Myocyte (in vitro differentiated cells): ENCODE data around the gene DPYSL4. TPM values are rescaled to one million over a fixed set of nuclear protein-coding genes. Genes with fewer than 3 reads are reported as not detected.

Source experiments
- DNase-seq: peaks from one replicate; pipeline ENCODE4 v3.0.0-alpha.2; 2012; ENCODE audit warnings: low read depth
- total RNA-seq: library from RNA; depleted of rRNA; stranded (reverse); fragments of >200 nt; gene quantifications from 2 replicates; pipeline ENCODE4 v1.2.3, GENCODE V29; 2014

DPYSL4 gene
- total RNA-seq, 1 donor from 2014 or later: 21.0 TPM

- no peak for DNase-seq
Measured at GRCh38 chr10:132176623-132177500, 9.9 kb upstream of the DPYSL4 start.

GRCh38 chr10:132178046-132178445 is 8.7 kb upstream of the DPYSL4 start:
- no peak for DNase-seq

- no peak for DNase-seq
Measured at GRCh38 chr10:132178672-132179545, 7.8 kb upstream of the DPYSL4 start.

- DNase-seq: no peak
Measured at GRCh38 chr10:132179551-132180392, 7.0 kb upstream of the DPYSL4 start.

GRCh38 chr10:132180736-132181135 is 6.0 kb upstream of the DPYSL4 start:
- DNase-seq: no peak

GRCh38 chr10:132181691-132182425 is 4.9 kb upstream of the DPYSL4 start:
- DNase-seq: no peak

GRCh38 chr10:132182591-132182990 is 4.2 kb upstream of the DPYSL4 start:
- no peak for DNase-seq

GRCh38 chr10:132183046-132183445 is 3.7 kb upstream of the DPYSL4 start:
- DNase-seq: no peak

- no peak for DNase-seq
Measured at GRCh38 chr10:132184816-132185593, 1.7 kb upstream of the DPYSL4 start.

- no peak for DNase-seq
Measured at GRCh38 chr10:132185601-132186487, 904 bp upstream of the DPYSL4 start.

- no peak for DNase-seq
Measured at GRCh38 chr10:132187430-132188138, 836 bp downstream of the DPYSL4 start.

- DNase-seq: no peak
Measured at GRCh38 chr10:132188331-132188730, 1.6 kb downstream of the DPYSL4 start.

GRCh38 chr10:132189016-132189415 is 2.3 kb downstream of the DPYSL4 start:
- DNase-seq: no peak

- DNase-seq: no peak
Measured at GRCh38 chr10:132189810-132190422, 3.2 kb downstream of the DPYSL4 start.

GRCh38 chr10:132192076-132192975 is 5.6 kb downstream of the DPYSL4 start:
- DNase-seq: peak; percentile 47

GRCh38 chr10:132192991-132193665 is 6.4 kb downstream of the DPYSL4 start:
- peak; percentile 91 for DNase-seq
